Measurements from ENCODE around the gene CRK.

Gene CRK

DNA sequence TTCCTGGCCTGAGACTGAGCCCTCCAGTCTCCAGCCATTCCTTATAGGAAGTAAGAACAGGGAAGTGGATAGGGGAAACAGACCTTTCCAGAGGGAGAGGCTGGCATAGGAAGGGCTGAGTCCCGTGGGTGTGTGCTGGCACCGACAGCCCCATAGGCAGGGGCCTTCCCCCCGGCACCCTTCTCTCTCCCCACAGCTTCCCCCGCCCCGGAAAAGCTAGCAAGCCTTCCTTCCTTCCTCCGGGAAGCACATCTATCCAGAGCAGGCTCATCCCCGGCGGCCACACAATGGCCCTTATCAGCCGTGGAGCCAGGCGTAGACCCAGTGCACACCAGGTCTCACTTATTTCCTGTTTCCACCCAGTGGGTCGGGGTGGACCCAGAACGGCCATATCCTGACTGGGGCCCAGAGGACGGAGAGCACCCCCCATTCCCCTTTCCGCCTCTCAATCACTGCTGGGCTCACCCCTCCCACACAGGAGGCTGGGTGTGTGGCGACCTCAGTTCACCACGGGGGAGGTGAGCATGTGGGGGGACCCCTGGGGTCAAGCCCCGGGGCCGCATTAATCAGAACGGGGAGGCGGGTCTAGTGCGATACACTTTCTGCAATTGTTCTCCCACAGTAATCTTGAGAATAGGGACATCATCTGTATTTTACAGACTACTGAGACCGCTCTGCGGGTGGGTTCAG lies 37.4 kb upstream of the CRK start:
- H3K27me3 ChIP-seq (ENCODE audit: low read depth, low read length) = no peaks in the 10 kb centered on the region
- peak overlapping the region in 1 of 2 donors; percentile 51 for H3K4me3 ChIP-seq (ENCODE audit: low read depth in 1 of 2, low read length in 2 of 2)
- peaks cover 13 to 69% of the 10 kb centered on the region in 2 donors for H3K4me1 ChIP-seq (ENCODE audit: control insufficient read depth in 1 of 2, insufficient read depth in 2 of 2, low read length in 2 of 2)
- H3K9me3 ChIP-seq (ENCODE audit: control insufficient read depth in 1 of 2, low read length in 2 of 2) = no peaks in the 10 kb centered on the region
- no peak overlapping the region for H3K27ac ChIP-seq (ENCODE audit: low read length)
- H3K36me3 ChIP-seq (ENCODE audit: control insufficient read depth in 1 of 2, insufficient read depth in 2 of 2, low read length in 2 of 2) = peaks cover 11 to 26% of the 10 kb centered on the region in 2 donors

DNA sequence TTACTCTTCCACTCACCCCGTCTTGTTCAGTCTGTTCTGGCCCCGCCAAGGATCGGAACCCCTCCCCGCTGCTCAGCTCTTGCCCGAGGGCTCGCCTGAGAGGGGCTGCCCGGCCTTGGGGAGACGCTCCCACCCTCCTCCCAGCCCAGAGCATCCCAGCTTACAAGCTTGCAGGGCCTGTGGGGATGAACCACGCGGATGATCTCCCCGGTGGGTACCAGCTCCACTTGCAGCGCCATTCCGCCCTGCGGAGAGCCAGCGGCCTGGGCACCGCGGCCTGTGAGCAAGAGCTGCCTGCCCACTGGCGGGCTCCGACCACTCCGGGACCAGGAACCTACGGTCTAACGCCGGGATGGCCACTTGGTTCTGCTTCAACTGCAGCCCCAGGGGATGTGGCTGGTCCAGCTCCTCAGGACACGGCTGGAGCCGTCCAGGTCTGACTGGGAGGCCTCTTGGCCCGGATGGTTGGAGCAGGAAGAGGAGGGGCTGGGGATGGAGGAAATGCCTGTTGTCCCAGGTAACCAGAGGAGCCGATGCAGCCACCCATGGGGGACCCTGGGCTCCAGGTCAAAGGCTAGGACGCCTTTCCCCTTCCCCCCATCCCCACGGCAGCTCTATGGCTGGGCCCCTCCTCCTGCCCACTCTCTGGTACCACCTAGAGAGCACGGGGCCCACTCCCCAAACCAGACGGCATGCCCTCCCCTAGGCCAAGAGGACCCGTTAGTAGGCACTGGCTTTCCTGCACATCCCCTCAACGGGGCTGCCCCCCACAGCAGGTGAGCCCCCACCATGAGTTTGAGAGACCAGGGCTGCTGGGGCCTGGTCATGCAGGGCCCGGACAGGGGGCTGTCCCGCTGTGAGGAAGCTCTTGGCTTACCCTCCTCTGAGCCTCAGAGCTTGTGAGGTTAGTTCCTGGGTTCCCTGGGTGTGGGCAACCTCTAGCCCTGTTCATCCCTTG lies 36.5 kb upstream of the CRK start, which contains the start of gene MYO1C:
MYO1C (minus strand) TSS at position 438 of the 958 bp plus-strand sequence; CDS start at position 239, 199 bp downstream.
- Histone ChIP-seq H3K36me3 (ENCODE audit: control insufficient read depth in 1 of 2, insufficient read depth in 2 of 2, low read length in 2 of 2) (peaks cover 11 to 20% of the 10 kb centered on the region in 2 donors), H3K9me3 (ENCODE audit: control insufficient read depth in 1 of 2, low read length in 2 of 2) (no peaks in the 10 kb centered on the region), H3K4me1 (ENCODE audit: control insufficient read depth in 1 of 2, insufficient read depth in 2 of 2, low read length in 2 of 2) (peaks cover 13 to 71% of the 10 kb centered on the region in 2 donors), H3K4me3 (ENCODE audit: low read depth in 1 of 2, low read length in 2 of 2) (peak within 1 kb of the TSS; percentile 44 to 51), H3K27me3 (ENCODE audit: low read depth, low read length) (no peaks in the 10 kb centered on the region), H3K27ac (ENCODE audit: low read length) (peak within 1 kb of the TSS; percentile 51)

DNA sequence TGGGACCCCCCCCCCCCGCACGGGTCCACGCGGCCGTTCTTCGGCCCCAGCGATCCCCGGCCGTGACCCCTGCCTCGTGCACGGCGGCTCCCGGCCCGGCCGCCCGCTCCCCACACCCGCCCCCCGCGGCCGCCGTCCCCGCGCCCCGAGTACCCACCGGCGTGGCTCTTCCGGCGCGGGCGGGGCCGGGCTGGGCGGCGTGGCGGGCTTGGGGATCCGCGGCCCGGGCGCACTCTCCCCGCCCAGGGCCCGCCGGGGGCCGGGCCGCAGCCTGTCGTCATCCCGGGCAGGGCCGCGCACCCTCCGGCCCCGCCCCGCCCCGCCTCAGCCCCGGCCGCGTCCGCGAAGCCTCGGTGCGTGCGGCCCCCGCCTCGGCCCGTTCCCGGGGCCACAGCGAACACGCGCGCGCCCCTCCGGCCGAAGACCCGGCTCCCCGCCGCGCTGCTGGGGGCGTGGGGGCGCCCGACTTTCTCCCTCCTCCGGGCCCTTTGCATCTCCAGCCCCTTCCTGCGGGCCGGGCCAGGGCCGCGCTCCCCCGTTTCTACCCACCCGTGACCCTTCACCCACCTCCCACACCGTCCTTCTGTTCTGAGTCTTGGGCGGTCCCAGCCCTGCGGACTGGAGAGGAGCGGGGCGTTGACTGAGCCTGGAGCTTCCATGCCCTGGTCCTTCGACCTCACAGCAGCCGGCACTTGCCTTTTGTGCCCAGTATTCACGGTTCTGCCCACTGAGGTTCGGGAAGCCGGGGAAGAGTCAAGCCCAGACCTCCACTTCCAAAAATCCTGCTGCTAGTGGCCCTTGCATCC lies 35.6 kb upstream of the CRK start:
- Histone ChIP-seq H3K4me1 (ENCODE audit: control insufficient read depth in 1 of 2, insufficient read depth in 2 of 2, low read length in 2 of 2) (peaks cover 13 to 80% of the 10 kb centered on the region in 2 donors), H3K36me3 (ENCODE audit: control insufficient read depth in 1 of 2, insufficient read depth in 2 of 2, low read length in 2 of 2) (peaks cover 10 to 11% of the 10 kb centered on the region in 2 donors), H3K9me3 (ENCODE audit: control insufficient read depth in 1 of 2, low read length in 2 of 2) (no peaks in the 10 kb centered on the region), H3K4me3 (ENCODE audit: low read depth in 1 of 2, low read length in 2 of 2) (peak overlapping the region; percentile 65 to 76), H3K27me3 (ENCODE audit: low read depth, low read length) (no peaks in the 10 kb centered on the region), H3K27ac (ENCODE audit: low read length) (peak overlapping the region; percentile 56)

GRCh38 chr17:1490643-1491442 lies 34.8 kb upstream of the CRK start:
- Histone ChIP-seq H3K4me1 (ENCODE audit: control insufficient read depth in 1 of 2, insufficient read depth in 2 of 2, low read length in 2 of 2) (peaks cover 13 to 77% of the 10 kb centered on the region in 2 donors), H3K9me3 (ENCODE audit: control insufficient read depth in 1 of 2, low read length in 2 of 2) (no peaks in the 10 kb centered on the region), H3K36me3 (ENCODE audit: control insufficient read depth in 1 of 2, insufficient read depth in 2 of 2, low read length in 2 of 2) (peaks cover 3% of the 10 kb centered on the region in 2 donors), H3K27ac (ENCODE audit: low read length) (peak overlapping the region; percentile 56), H3K4me3 (ENCODE audit: low read depth in 1 of 2, low read length in 2 of 2) (peak overlapping the region; percentile 65 to 76), H3K27me3 (ENCODE audit: low read depth, low read length) (no peaks in the 10 kb centered on the region)

DNA sequence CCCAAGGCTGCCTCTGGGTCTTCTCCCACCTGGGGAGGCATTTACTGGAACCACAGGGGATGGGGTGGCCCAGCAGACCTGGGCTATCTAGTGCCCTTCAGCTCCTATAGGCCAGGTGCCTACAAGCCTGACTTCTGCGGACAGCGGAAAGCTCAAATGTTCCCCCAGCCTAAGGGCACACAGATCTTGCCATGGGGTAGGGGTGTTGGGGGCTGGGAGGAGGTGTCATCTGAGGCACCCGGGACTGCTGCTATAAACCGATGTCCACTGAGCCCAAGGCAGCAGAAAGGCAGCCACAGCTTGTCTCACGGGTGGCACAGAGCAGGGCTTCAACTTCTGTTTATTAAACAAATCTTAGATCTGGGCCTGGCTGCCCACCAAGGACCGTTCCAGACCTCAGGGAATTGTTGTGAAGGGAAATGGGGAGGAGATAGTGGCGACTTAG lies 32.8 kb upstream of the CRK start:
- H3K4me3 ChIP-seq (ENCODE audit: low read depth in 1 of 2, low read length in 2 of 2) = peak overlapping the region; percentile 52 to 61
- no peaks in the 10 kb centered on the region for H3K27me3 ChIP-seq (ENCODE audit: low read depth, low read length)
- H3K36me3 ChIP-seq (ENCODE audit: control insufficient read depth in 1 of 2, insufficient read depth in 2 of 2, low read length in 2 of 2) = no peaks in the 10 kb centered on the region
- peak overlapping the region; percentile 85 for H3K27ac ChIP-seq (ENCODE audit: low read length)
- no peaks in the 10 kb centered on the region for H3K9me3 ChIP-seq (ENCODE audit: control insufficient read depth in 1 of 2, low read length in 2 of 2)
- H3K4me1 ChIP-seq (ENCODE audit: control insufficient read depth in 1 of 2, insufficient read depth in 2 of 2, low read length in 2 of 2) = peaks cover 13 to 71% of the 10 kb centered on the region in 2 donors

DNA sequence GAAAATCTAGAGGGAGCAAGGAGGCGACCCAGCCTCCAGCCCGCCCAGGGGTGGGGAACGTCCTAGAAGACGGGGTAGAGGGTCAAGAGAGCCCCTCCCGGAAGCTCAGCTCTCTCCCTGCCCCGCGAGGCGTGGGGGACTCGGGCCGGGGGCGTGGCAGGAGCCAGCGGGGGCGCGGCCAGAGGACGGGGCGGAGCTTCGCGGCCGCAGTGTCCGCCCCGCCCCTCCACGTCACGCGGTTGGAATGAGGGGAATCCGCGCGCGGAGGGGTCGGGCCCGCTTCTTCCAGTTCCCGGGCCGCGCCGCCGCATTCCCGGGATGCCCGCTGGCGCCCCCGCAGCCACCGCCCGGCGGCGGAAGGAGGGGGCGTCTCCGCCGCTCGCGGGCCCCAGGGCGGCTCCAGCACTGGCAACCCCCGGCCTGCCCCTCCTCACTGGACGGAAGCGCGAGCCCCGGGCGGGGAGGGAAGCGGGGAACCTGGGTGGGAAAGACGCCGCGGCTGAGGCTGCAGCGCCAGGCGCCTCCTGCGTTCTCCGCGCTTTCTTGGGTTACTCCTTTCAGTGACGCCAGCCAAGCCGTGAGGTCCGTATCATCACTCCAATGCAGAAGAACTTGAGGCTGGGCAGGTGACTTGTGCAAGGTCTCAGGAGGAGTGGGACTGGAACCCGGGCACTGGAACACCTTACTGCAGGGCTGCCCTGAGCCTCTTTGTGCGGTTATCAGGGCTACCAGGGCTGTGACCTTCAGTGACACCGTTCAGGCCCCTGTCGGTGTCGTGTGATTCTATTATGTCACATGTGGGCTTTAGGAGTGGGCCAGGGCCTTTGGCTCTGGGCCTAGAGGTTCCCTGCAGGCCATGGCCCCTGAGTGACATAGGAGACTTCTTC lies 32.1 kb upstream of the CRK start:
- no peaks in the 10 kb centered on the region for H3K9me3 ChIP-seq (ENCODE audit: control insufficient read depth in 1 of 2, low read length in 2 of 2)
- H3K27ac ChIP-seq (ENCODE audit: low read length) = peak overlapping the region; percentile 85
- H3K4me1 ChIP-seq (ENCODE audit: control insufficient read depth in 1 of 2, insufficient read depth in 2 of 2, low read length in 2 of 2) = peaks cover 12 to 70% of the 10 kb centered on the region in 2 donors
- peak overlapping the region; percentile 52 to 61 for H3K4me3 ChIP-seq (ENCODE audit: low read depth in 1 of 2, low read length in 2 of 2)
- no peaks in the 10 kb centered on the region for H3K27me3 ChIP-seq (ENCODE audit: low read depth, low read length)
- H3K36me3 ChIP-seq (ENCODE audit: control insufficient read depth in 1 of 2, insufficient read depth in 2 of 2, low read length in 2 of 2) = peaks cover 0 to 3% of the 10 kb centered on the region in 2 donors

DNA sequence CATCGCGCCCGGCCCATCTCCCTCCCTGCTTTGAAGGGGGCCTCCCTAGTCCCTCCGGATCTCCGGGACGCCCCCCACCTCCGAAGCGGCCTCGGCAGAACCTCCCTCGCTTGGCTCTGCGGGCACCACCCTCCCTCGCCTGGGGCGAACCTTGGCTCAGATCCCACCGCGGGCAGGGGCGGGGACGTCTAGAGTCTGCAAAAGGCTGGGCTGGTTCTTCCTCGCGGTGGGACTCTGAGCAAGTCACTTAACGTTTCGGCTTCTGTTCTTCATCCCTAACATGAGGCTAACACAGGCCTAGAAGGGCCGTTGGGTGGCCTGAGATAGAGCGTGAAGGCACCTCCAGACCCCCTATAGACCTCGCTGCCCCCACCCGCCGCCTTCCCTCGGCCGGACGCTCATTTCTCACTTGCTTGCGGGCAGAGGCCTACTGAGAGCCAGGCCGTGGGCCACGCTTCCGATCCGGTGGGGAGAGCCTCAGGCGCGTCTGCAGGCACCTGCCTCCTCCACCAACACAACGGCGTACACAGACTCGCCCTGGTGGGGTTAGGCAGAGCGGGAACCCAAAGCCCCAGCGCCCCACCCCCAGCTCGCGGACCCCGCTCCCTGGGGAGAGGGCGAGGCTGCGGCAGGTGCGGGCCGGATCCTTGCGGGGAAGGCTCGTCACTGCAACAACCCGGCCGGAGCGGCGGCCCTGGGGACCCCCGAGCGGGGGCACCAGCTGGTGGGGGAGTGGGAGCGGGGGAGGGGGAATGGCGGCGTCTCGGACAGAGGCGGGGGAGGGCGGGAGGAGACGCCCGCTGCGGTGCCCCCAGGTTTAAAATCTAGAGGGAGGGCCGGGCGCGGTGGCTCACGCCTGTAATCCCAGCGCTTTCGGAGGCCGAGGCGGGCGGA lies 31.0 kb upstream of the CRK start:
- H3K4me1 ChIP-seq (ENCODE audit: control insufficient read depth in 1 of 2, insufficient read depth in 2 of 2, low read length in 2 of 2) = peaks cover 6 to 64% of the 10 kb centered on the region in 2 donors
- H3K9me3 ChIP-seq (ENCODE audit: control insufficient read depth in 1 of 2, low read length in 2 of 2) = no peaks in the 10 kb centered on the region
- H3K4me3 ChIP-seq (ENCODE audit: low read depth in 1 of 2, low read length in 2 of 2) = peak overlapping the region in 1 of 2 donors; percentile 61
- H3K27ac ChIP-seq (ENCODE audit: low read length) = peak overlapping the region; percentile 60
- H3K36me3 ChIP-seq (ENCODE audit: control insufficient read depth in 1 of 2, insufficient read depth in 2 of 2, low read length in 2 of 2) = peaks cover 0 to 10% of the 10 kb centered on the region in 2 donors
- no peaks in the 10 kb centered on the region for H3K27me3 ChIP-seq (ENCODE audit: low read depth, low read length)

DNA sequence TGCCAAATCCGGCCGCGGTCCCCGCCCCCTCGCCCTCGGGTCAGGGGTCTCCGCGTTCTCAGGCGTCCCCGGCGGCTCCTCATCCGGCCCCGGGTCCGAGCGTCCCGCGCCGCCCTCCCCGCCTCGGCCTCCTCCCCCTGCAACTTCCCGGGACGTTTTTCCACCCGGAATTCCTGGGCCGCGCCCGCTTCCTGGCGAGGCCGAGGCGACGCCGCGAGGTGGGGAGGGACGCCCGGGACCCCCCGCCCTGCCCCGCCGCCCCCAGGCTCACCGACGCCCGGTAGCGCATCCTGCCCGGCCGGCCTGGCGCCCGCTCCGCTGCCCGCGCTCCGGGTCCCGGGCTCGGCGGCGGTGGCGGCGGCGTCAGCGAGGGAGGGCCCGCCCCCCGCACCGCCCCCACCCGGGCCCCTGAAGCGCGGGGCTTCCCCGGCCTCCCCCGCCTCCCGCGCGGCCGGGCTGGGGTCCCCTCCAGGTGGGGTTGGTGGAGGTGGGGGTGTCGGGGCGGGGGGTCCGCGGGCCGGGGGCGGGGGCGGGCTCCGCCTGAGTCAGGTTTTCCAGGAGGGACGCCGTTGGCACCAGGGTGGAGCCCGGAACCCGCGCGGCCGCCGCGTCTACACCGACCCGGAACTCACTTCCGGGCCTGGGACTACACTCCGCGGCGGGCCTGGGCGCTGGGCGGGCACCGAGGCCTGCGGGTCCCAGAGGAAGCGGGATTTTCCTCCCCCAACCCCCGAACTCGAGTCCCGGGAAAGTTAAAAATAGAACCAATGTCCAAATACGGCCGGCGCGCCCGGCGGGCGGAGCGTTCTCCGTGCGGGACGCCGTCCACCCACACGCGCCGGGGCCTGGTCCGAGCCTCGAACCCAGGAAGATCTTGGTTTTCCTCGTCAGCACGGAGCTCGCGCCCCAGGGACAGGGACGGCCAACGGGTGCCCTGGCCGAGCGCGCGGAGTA lies 29.7 kb upstream of the CRK start:
- Histone ChIP-seq H3K27me3 (ENCODE audit: low read depth, low read length) (no peaks in the 10 kb centered on the region), H3K36me3 (ENCODE audit: control insufficient read depth in 1 of 2, insufficient read depth in 2 of 2, low read length in 2 of 2) (peaks cover 6 to 17% of the 10 kb centered on the region in 2 donors), H3K4me3 (ENCODE audit: low read depth in 1 of 2, low read length in 2 of 2) (peak overlapping the region; percentile 66 to 73), H3K27ac (ENCODE audit: low read length) (peak overlapping the region; percentile 80), H3K4me1 (ENCODE audit: control insufficient read depth in 1 of 2, insufficient read depth in 2 of 2, low read length in 2 of 2) (peaks cover 6 to 58% of the 10 kb centered on the region in 2 donors), H3K9me3 (ENCODE audit: control insufficient read depth in 1 of 2, low read length in 2 of 2) (no peaks in the 10 kb centered on the region)

Data from muscle layer of duodenum (tissue), 2 donors.